AG20443 (cell line): ENCODE data around the gene ADGRL1.

Source experiments
- DNase-seq: peaks from one replicate; pipeline ENCODE4 v3.0.0; 2012; ENCODE audit warnings: low spot score, mixed read lengths

Gene ADGRL1

GRCh38 chr19:14112809-14113385 is 93.1 kb downstream of the ADGRL1 start:
- peak; percentile 61 for DNase-seq

GRCh38 chr19:14112051-14112808 is 93.7 kb downstream of the ADGRL1 start:
- no peak for DNase-seq

- no peak for DNase-seq
Measured at GRCh38 chr19:14111486-14111885, 94.5 kb downstream of the ADGRL1 start.

- no peak for DNase-seq
Measured at GRCh38 chr19:14110650-14111049, 95.3 kb downstream of the ADGRL1 start.

- DNase-seq = no peak
Measured at GRCh38 chr19:14107581-14108461, 98.1 kb downstream of the ADGRL1 start.

- no peak for DNase-seq
Measured at GRCh38 chr19:14106840-14107239, 99.1 kb downstream of the ADGRL1 start.

- no peak for DNase-seq
Measured at GRCh38 chr19:14105680-14106079, 100.3 kb downstream of the ADGRL1 start.

GRCh38 chr19:14103310-14103709 is 102.7 kb downstream of the ADGRL1 start:
- no peak for DNase-seq

GRCh38 chr19:14102756-14103155 is 103.2 kb downstream of the ADGRL1 start:
- DNase-seq = no peak

- no peak for DNase-seq
Measured at GRCh38 chr19:14102102-14102696, 103.8 kb downstream of the ADGRL1 start.

GRCh38 chr19:14101003-14101545 is 104.9 kb downstream of the ADGRL1 start:
- DNase-seq = no peak
